Superior temporal gyrus (tissue), 1 donor: Measurements from ENCODE around the gene PLXND1.
A peak's percentile ranks its signal among the peaks of the same experiment; 100 is the strongest.

Experiments
- DNase-seq: peaks from one replicate; pipeline ENCODE4 v3.0.0-alpha.2; 2016; ENCODE audit errors: extremely low spot score

The PLXND1 gene

DNA sequence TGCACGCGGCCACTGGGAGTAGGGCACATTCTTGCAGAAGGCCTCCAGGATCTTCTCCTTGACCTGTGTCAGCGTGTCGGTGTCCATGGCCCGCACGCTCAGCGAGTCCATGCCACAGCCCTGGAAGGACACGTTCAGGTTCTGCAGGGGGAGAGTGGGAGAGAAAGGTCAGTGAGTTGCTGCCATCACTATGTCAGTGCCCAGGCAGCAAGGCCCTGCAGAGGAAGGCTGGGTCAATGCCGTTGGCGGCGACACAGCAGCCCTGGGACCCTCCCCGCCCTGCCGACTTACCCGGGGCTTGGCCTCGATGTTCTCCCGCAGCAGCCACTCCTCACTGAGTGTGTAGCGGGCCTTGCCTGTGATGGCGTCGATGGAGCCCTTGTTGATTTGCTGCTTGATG lies 43.7 kb downstream of the PLXND1 start:
- no peak for DNase-seq

DNA sequence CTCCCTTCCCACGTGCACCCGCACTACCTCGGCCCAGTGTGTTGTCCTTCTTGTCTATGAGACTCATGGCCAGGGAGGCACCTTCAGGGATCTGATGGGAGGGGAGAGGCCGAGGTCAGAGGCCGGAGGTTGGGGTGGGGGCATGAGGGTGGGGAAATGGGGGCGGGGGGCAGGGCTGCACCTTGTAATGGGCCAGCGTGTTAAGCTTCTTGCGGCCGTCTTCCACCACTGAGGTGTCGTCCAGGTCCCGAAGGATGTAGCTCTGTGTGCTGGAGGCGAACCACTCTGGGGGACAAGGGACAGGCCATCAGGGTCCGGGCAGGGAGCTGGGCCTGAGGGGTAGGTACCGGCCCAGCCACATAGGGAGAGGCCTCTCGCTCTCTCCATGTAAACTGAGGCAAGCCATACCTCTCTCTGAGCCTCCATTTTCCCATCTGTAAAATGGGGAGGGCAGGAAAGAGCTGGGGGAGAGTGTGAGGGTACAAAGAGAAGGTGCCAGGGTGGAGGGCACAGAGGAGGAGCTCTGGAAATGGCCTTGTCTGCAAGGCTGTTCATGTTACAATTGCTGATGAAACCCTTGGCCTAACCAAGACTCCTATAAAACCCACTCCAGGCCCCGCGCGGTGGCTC lies 44.7 kb downstream of the PLXND1 start:
- DNase-seq = no peak

DNA sequence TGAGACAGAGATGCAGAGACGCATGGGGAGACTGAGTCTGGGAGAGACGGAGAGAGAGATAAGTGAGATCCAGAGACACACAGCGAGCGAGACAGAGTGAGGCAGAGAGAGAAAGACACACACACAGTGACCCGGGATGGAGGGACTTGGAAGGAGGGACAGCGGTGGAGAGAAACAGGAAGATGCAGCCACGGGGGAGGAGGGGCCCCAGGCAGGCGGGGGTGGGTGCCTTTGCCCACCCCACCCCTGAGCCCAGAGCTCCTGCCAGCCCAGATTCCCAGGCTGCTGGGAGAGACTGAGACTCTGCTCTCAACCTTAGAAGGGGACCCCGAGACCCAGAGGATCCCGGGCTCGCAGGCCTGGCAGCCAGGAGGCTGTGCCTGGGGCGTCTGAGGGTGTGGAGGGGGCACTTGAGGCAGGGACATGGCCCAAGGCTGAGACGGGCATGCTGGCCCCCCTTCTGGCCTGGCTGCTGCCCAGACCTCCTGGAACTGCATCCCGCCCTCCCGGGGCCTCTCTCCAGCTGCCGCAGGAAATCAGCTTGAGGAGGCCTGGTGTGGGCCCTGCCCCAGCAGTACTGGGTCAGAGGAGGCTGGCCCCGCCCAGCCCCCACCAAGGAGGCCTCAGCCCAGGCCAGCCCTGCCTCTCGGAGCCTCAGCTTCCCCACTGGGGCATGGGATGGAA lies 45.4 kb downstream of the PLXND1 start:
- no peak for DNase-seq

DNA sequence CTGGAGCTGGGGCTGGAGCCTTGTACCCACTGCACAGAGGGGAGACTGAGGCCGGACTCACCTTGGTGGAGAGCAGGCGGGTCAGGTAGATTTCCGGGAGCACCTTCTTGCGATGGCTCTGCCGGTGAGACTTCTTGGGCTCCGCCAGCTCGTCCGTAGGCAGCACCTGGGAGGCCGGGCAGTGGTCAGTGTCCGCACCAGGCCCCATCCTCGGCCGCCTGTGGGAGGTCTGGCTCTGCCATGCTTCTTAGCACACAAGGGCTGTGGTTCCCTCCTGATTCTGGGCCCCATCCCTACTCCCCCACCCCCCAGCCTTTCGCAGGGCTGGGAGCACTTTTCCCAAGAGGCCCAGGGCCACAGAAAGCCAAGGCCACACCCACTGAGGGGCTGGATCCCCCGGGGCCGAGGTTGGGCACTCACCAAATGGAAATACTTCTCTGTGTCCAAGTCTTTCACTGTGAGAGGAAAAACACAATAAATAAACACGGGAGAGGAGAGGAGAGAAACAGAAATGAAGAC lies 46.1 kb downstream of the PLXND1 start:
- no peak for DNase-seq

DNA sequence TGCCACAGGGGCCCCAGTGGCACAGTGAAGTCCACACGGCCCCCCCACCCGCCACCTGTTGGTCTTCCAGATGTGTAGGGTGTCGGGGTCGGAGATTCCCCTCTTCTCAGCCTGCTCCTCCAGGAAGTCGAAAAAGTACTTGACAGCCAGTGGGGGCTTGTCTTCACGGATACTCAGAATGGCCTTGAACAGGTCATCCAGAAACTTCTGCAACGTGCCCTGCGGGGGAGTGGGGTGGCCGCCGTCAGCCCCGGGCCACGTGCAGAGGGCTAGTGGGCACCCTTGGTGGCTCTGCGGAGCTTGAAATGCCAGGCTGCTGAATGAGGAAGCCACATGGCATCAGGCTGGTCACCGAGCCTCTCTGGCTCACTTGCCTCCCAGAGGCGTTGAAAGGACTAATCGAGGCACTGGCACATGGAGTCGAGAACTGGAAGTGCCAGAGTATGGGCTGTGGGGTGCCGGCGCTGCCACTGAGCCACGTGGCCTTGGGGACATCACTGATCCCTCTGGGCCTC lies 46.9 kb downstream of the PLXND1 start:
- no peak for DNase-seq

DNA sequence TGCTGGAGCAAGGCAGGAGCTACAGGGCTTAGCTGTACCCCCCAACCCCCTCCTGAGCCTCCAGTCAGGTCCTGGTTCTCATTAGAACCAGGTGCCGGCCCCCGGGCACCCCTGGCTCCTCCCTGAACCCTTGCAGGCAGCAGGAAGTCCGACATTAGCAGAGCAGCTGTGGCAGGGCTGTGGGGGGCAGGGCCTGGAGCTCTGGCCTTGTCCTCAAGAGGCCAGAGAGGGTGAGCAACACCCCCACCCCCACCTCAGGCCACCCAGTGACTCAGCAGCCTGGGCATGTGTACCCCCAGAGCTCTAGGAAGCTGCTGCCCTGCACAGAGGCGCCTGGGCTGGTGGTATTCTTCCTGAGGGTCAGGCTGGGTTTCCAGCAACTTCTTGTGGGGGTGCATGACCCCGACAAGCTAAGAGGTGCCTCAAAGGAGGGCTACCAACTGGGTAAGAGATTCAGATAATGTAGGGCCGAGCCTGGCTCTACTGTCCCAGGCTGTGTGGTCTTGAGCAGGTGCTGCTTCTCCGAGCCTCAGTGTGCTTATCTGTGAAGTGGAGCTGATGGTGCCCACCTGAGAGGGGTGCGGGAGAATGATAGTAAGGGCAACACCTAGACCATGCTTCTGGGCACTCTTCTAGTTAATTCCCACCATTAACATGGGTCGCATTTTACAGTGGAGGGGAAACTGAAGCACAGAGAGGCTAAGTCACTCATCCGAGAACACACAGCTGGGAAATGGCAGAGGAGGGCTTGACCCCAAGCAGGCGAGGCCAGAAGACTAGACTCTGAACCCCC lies 47.5 kb downstream of the PLXND1 start:
- DNase-seq = no peak

DNA sequence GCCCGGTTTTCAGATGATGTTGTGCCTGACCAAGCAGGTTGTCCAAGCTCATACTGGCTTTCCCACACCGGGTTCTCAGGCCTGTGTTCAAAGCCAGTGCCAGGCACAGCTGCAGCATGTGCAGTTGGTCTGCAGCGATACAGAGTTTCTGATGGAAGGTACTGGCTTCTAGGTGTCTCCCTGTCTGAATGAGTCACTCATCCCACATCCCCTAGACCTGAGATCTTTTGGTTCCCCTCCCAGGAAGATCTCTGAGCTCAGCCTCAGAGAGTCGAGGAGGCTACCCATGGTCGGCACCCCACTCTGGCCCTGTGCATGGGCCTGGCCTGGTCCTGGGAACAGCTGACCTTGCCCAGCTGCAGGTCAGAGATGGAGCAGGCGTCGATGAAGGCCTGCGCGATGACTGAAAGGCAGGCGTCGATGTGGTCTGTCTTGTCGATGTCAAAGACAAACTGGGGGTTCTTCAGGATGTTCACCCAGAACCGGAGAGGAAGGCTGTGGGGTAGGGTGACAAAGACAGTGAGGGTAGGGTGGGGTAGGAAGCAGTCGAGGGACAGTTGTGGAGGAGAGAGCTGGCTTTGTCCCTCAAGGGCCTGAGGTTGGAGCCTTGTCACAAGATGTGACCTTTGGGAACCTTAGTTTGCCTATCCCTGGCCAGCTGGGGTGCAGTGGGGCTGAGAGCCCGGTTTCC lies 48.2 kb downstream of the PLXND1 start:
- no peak for DNase-seq

DNA sequence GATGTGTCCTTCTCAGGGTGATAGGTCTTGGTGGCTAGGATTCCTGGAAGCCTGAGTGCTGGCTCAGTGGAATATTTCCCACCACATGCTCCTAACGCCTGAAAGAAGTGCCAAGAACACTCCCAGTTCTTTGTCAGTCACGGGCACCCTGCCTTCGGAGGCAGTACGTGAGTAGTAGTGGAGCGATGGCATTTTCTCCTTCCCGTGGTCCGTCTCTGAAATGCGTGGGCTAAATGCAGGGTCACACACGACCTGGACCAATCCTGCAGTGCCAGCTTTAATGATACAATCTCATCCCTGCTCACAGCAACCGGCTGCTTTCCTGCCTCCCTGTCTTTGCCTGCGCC lies 49.0 kb downstream of the PLXND1 start:
- peak; percentile 53 for DNase-seq

DNA sequence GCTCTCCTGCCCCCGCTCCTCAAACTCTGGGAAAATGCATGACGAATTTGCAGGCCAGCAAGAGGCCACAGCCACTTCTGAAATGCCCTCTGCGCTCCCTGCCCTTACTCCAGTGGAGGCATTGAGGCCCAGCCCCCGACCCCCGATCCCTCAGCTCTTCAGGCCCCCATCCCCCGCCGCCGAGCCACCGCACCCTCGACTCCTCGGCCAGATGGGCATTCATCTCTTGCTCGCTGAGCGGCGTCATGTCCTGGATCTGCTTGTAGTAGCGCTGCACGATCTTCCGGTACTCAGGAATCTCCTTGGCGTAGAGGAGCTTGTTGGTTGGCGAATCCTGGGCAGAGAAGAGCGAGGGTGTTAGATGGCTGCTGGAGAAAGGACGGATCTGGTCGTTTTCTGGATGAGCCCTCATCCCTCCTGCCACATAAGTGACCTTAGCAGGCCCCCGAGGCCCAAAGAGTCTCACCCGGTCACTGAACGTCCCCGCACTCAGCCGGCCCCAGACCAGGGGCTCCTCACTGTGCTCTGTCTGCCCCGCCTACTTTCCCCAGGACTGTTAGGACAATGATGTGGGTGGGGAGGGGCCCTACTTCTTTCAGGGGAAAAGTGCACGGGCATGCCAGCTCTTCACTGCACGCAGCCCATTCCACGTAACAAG lies 49.5 kb downstream of the PLXND1 start:
- no peak for DNase-seq

DNA sequence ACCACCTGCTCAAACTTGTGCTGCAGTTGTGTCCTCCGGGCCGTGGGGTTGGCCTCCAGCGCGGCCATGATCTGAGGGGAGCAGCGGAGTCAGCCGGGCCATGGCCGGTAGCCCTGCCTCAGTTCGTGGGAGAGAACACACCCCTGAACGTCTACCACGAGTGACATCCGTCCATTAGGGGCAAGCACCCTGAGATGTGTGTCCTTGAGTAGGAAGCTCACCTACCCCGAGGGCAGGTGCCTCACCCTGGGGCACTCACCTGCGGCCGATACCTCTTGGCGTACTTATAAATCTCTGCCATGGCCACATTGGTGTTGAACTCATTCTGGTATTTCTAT lies 50.1 kb downstream of the PLXND1 start:
- no peak for DNase-seq

DNA sequence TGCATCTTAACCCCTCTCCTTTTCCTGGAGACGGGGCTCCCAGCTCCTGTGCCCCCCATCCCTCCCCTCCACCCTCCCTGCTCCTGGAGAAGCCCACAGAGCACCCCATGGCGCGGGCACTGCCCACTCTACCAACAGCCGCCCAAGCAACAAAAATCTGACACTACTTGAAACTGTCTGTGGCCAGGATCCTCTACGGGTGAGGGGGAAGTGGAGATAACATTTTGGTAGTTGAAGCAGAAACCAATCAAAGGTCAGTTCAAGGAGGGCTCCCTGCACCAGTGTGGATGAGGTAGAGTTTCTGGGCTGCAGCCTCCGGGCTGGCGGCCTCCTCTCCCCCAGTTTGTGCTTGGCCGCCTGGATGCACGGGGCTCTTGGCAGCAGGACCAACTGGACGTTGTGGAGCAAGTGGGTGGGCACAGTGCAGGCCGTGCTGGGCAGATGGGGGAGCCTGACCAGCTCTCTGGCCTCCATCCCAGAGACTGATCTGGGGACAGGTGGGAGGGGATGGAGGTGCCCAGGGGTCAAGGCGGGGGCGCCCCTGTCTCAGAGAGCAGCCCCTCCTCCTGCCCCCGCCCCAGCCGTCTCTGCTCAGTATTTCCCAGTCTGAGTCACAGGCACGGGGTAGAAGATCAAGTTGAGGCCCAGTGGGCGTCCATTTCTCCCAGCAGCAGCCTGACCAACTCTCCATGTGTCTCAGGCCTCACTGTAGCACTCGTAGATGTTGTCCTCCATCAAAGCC lies 50.7 kb downstream of the PLXND1 start:
- no peak for DNase-seq

DNA sequence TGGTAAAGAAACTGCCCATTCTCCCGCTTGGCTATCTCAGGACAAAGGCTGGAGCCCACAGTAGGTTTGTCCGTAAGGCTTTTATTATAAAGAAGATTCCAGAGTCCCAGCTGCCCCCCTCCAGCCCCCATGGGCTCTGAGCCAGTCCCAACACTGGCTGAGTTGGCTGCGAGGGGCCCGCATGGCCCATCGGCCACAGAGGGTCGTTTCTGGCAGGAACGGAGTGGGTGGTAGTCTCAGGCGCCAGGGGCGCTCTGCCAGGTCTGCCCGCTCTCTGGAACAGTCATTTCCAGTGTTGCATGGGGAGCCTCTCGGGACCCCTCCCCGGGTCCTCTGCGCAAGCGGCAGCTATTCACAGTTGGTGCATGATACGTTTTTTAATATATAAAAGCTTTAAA lies 51.3 kb downstream of the PLXND1 start:
- DNase-seq = no peak

DNA sequence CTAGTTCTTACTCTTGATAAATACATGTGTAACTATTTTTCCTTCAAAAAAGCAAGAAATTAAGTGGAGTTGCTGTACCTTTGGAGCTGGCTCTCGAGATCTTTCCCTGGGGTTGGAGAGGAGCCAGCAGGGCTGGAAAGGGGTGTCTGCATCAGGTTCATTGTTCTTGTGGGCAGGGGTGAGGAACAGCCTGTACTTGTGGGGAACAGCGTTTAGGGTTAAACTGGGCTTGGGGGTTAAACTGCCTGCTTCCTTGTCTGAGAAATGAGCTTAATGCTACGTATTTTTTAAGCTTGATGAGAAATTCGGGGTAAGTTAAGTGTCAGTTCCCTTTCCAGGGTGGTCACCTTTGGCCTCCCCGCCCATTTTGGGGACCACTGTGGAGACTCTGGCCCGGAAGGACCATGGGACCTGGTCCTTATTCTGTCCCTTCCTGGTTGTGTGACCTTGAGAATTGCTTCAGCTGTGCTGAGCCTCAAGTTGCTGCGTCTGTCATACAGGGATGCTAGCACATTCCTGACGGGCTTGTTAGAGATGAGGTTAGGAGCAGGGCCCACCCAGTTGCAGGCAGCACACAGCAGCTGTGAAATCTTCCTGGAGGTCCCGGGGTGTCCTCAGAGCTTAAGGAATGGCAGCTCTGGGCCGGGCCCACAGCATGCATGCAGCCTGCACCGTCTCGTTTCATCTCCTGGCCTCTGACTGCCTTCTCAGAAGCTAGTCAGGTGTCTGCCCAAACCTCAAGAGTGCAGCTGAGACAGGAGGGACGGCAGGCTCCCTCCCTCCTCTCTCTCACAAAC lies 51.9 kb downstream of the PLXND1 start:
- DNase-seq = no peak

DNA sequence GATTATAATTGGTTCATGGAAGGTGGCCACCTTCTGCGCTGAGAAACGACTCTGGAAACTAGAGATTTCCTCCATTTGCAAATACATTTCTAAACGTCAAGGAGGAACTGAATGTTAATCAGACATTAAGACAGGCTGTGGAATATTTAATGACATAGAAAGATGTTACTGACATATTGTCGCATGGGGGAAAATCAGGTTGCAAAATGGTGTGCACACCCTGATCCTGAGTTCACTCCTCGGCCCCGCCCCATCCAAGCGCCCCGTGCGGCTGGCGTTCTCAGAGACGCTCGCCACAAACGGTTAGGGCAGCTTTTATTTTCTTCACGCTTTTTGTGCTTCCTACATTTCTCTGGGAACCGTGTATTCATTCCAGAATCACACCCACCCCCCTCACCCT lies 52.8 kb downstream of the PLXND1 start:
- DNase-seq = peak; percentile 22

DNA sequence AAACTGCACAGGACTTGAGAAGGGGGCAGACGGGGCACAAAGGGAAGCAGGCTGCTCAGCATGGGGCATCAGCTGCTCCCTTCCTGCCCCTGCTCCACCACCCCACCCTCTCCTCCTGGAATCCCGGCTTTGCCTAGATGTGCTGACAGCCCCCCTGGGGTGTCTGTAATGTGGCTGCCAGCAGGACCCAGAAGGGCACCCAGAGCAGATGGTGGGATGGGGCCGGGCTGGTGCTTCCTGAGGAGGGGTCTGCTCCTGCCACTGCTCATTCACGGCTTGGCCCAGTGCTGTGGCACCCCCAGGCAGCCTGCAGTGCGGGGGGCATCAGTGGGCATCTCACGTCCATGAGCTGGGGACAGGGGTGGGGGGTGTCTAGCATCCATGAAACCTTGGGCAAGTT lies 53.3 kb downstream of the PLXND1 start:
- no peak for DNase-seq

DNA sequence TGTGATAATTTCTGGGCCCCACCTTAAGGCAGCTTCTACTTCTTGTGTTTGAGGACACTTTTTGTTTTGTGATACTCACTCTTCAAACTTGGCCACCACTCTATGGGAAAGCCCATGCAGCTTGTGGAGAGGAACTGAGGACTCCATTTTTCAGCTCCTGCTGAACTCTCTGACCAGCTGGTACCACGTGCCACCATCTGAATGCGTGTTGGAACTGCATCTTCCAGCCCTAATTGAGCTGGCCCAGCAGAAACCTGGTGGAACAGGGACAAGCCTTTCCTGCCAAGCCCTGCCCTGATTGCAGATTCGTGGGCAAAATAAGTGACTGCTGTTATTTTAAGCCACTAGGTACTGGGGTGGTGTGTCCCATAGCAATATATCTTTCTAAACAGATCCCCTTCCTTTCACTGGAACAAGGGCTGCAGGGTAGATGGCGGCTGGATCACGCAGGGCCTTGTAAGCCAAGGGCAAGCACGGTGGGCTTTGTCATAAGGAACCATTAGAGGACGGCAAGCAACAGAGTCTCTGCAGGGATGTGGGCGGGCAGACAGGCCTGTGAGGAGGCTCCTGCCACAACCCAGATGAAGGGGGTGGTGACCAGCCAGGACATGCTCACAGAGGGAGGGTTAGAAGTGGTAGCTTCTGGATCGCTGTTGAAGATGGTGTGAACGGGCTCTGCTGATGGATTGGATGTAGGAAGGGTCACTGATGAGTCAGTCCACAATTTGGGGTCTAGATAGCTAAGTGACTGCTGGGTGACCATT lies 54.0 kb downstream of the PLXND1 start:
- DNase-seq = peak; percentile 33

DNA sequence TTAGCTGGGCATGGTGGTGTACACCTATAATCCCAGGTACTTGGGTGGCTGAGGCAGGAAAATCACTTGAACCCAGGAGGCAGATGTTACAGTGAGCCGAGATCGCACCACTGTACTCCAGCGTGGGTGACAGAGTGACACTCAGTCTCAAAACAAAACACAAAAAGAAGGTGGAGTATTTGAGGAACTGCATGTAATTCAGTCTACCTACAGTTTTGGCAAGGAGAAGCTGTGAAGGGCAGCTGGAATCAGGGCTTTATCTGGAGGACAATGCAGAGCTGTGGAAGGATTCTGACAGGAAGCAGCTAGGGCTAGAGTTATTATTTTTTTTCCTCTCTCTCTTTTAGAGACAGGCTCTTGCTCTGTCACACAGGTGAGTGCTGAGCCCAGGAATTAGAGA lies 56.7 kb downstream of the PLXND1 start:
- no peak for DNase-seq

DNA sequence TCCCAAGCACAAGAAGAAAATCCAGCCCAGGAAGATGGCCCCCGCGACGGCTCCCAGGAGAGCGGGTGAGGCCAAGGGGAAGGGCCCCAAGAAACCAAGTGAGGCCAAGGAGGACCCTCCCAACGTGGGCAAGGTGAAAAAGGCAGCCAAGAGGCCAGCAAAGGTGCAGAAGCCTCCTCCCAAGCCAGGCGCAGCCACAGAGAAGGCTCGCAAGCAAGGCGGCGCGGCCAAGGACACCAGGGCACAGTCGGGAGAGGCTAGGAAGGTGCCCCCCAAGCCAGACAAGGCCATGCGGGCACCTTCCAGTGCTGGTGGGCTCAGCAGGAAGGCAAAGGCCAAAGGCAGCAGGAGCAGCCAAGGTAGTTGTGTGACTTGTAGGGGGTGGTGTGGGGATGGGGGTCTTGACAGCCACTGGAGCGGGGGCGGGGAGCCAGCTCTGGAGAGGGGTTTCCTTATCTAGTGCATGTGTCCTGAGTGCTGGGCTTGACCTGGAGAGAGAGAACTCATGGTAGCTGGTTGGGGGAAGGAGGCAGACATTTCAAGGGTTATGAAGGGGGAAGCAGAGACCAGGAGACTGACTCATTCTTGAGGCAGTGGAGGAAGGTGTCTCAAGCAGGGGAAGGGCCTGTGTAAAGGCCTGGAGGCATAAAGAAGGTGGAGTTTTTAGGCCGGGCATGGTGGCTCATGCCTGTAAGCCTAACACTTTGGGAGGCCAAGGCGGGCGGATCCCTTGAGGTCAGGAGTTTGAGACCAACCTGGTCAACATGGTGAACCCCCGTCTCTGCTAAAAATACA lies 57.3 kb downstream of the PLXND1 start:
- DNase-seq = no peak
